WTC11 (cell line): ENCODE data around the gene RAB17. TPM values are rescaled to one million over a fixed set of nuclear protein-coding genes. Genes with fewer than 3 reads are reported as not detected.

Experiments
- ATAC-seq: fragments of 200-7000 bp; cut with Tn5 transposase; 2 replicates; pipeline ENCODE4 v1.10.0; 2021; ENCODE audit warnings: mild to moderate bottlenecking, moderate library complexity
- CTCF ChIA-PET: fragments of 300-600 bp; sonication (Branson Sonifier 250); formaldehyde crosslinking; loops from one replicate; lab custom pipeline; 2021; ENCODE audit warnings: antibody characterized with exemption; lab: Charles Lee
- POLR2A ChIA-PET: fragments of 350-600 bp; sonication (Branson Sonifier 250); formaldehyde crosslinking; loops from one replicate; lab custom pipeline; 2021; ENCODE audit warnings: antibody characterized with exemption; lab: Charles Lee
- DNase-seq: peaks from one replicate; pipeline ENCODE4 v3.0.0; 2021; ENCODE audit warnings: low spot score
- H3K27ac Mint-ChIP-seq: 2 replicates; pipeline ENCODE4 v1.8.0; 2021; ENCODE audit warnings: mixed read lengths
- H3K27me3 Mint-ChIP-seq: 2 replicates; pipeline ENCODE4 v1.8.0; 2021; ENCODE audit warnings: low read depth, mild to moderate bottlenecking, moderate library complexity, mixed read lengths
- H3K36me3 Mint-ChIP-seq: 2 replicates; pipeline ENCODE4 v1.8.0; 2021; ENCODE audit warnings: mixed read lengths
- H3K4me1 Mint-ChIP-seq: 2 replicates; pipeline ENCODE4 v1.8.0; 2022; ENCODE audit warnings: mixed read lengths
- H3K4me3 Mint-ChIP-seq: 2 replicates; pipeline ENCODE4 v1.8.0; 2021; ENCODE audit warnings: mild to moderate bottlenecking, moderate library complexity, mixed read lengths
- H3K9me3 Mint-ChIP-seq: 2 replicates; pipeline ENCODE4 v1.8.0; 2021; ENCODE audit warnings: mixed read lengths
- AFF4 ChIP-seq: sonication (generic); formaldehyde crosslinking; IDR thresholded peaks from 2 replicates; pipeline ENCODE4 v1.8.1; 2023; ENCODE audit warnings: mild to moderate bottlenecking, missing genetic modification reagents, borderline replicate concordance
- AR ChIP-seq: fragments of 250-450 bp; sonication (Bioruptor Pico); IDR thresholded peaks from 2 replicates; pipeline ENCODE4 v1.9.0; 2021; ENCODE audit warnings: mild to moderate bottlenecking
- ATF1 ChIP-seq: sonication (generic); formaldehyde crosslinking; IDR thresholded peaks from 2 replicates; pipeline ENCODE4 v1.8.1; 2023; ENCODE audit warnings: mild to moderate bottlenecking, moderate library complexity, missing genetic modification reagents
- ATF2 ChIP-seq: sonication (generic); formaldehyde crosslinking; IDR thresholded peaks from 2 replicates; pipeline ENCODE4 v1.8.1; 2022; ENCODE audit warnings: low read depth, missing genetic modification reagents, borderline replicate concordance
- CREB1 ChIP-seq: sonication (generic); formaldehyde crosslinking; IDR thresholded peaks from 2 replicates; pipeline ENCODE4 v1.8.0; 2023; ENCODE audit warnings: mild to moderate bottlenecking, missing genetic modification reagents
- E2F1 ChIP-seq: sonication (generic); formaldehyde crosslinking; IDR thresholded peaks from 2 replicates; pipeline ENCODE4 v1.8.0; 2022; ENCODE audit warnings: mild to moderate bottlenecking, missing genetic modification reagents
- FOXP4 ChIP-seq: sonication (generic); formaldehyde crosslinking; IDR thresholded peaks from 2 replicates; pipeline ENCODE4 v1.8.0; 2022; ENCODE audit warnings: mild to moderate bottlenecking, missing genetic modification reagents
- GABPB1 ChIP-seq: sonication (generic); formaldehyde crosslinking; IDR thresholded peaks from 2 replicates; pipeline ENCODE4 v1.8.1; 2023; ENCODE audit warnings: mild to moderate bottlenecking, missing genetic modification reagents
- HMGA2 ChIP-seq: fragments of 250-450 bp; sonication (Bioruptor Pico); IDR thresholded peaks from 2 replicates; pipeline ENCODE4 v1.4.0; 2021; ENCODE audit warnings: mild to moderate bottlenecking, moderate library complexity
- MXD4 ChIP-seq: fragments of 250-450 bp; sonication (Bioruptor Pico); IDR thresholded peaks from 2 replicates; pipeline ENCODE4 v1.8.0; 2021; ENCODE audit warnings: mild to moderate bottlenecking, moderate library complexity, borderline replicate concordance
- NR2C2 ChIP-seq: sonication (generic); formaldehyde crosslinking; IDR thresholded peaks from 2 replicates; pipeline ENCODE4 v1.8.0; 2022; ENCODE audit warnings: mild to moderate bottlenecking, missing genetic modification reagents
- PREB ChIP-seq: sonication (generic); formaldehyde crosslinking; IDR thresholded peaks from 2 replicates; pipeline ENCODE4 v1.8.1; 2022; ENCODE audit warnings: mild to moderate bottlenecking, missing genetic modification reagents, moderate library complexity, borderline replicate concordance
- RELA ChIP-seq: sonication (generic); formaldehyde crosslinking; IDR thresholded peaks from 2 replicates; pipeline ENCODE4 v1.8.1; 2022; ENCODE audit warnings: missing genetic modification reagents, mild to moderate bottlenecking, borderline replicate concordance
- USF1 ChIP-seq: sonication (generic); formaldehyde crosslinking; IDR thresholded peaks from 2 replicates; pipeline ENCODE4 v1.8.0; 2022; ENCODE audit warnings: mild to moderate bottlenecking, missing genetic modification reagents
- ZBTB43 ChIP-seq: sonication (generic); formaldehyde crosslinking; IDR thresholded peaks from 2 replicates; pipeline ENCODE4 v1.8.1; 2023; ENCODE audit warnings: mild to moderate bottlenecking, missing genetic modification reagents
- ZNF219 ChIP-seq: sonication (generic); formaldehyde crosslinking; IDR thresholded peaks from 2 replicates; pipeline ENCODE4 v1.8.0; 2023; ENCODE audit warnings: missing genetic modification reagents, mild to moderate bottlenecking, borderline replicate concordance
- ZNF396 ChIP-seq: fragments of 250-450 bp; sonication (Bioruptor Pico); IDR thresholded peaks from 2 replicates; pipeline ENCODE4 v1.8.0; 2021; ENCODE audit warnings: mild to moderate bottlenecking, moderate library complexity, borderline replicate concordance
- ZSCAN18 ChIP-seq: fragments of 250-450 bp; sonication (Bioruptor Pico); IDR thresholded peaks from 2 replicates; pipeline ENCODE4 v2.1.2; 2022; ENCODE audit warnings: mild to moderate bottlenecking, moderate library complexity
- total RNA-seq: library from RNA; stranded (reverse); gene quantifications from 3 replicates; pipeline ENCODE4 v1.2.3, GENCODE V29; 2021

Gene RAB17
- total RNA-seq, 1 experiment from 2014 or later, result 140 TPM

- DNase-seq, result no peak
- Mint-ChIP-seq H3K36me3 (peaks cover 36% of the 10 kb centered on the region), H3K9me3 (no peaks in the 10 kb centered on the region)
- TF ChIP-seq ZNF396 (CRISPR knock-in tag) (no peak), PREB (CRISPR knock-in tag) (no peak), ZNF219 (no peak), ATF2 (CRISPR knock-in tag) (no peak), ZSCAN18 (no peak), ATF1 (CRISPR knock-in tag) (no peak), ZBTB43 (CRISPR knock-in tag) (no peak), USF1 (CRISPR knock-in tag) (no peak), FOXP4 (CRISPR knock-in tag) (no peak), NR2C2 (CRISPR knock-in tag) (no peak), AR (no peak), MXD4 (CRISPR knock-in tag) (no peak), CREB1 (CRISPR knock-in tag) (no peak), E2F1 (CRISPR knock-in tag) (no peak), HMGA2 (CRISPR knock-in tag) (no peak), GABPB1 (CRISPR knock-in tag) (no peak), RELA (CRISPR knock-in tag) (no peak), AFF4 (CRISPR knock-in tag) (no peak)
- TF ChIP-seq, all 79 proteins: peak for 0
- Mint-ChIP-seq H3K27ac (peak overlapping the region; percentile 53; the same call in 1 of the 2 replicates), H3K27me3 (no peaks in the 10 kb centered on the region), H3K4me3 (no peak overlapping the region), H3K4me1 (peaks cover 36% of the 10 kb centered on the region)
- ChIA-PET POLR2A (no interaction called here), CTCF (interaction anchor here (2.0 kb wide), 1 partner anchor 65 kb away, joined by 6 read pairs; no protein-coding TSS in a partner anchor)
- ATAC-seq, result no peak
Observed at GRCh38 chr2:237577458-237577857, 13.1 kb downstream of the RAB17 start.
